ENCODE results near the gene HOXB13. TPM values are rescaled to one million over a fixed set of nuclear protein-coding genes. Genes with fewer than 3 reads are reported as not detected.

HOXB13 gene
- 1.7 to 2.2 TPM (median 2.1 TPM) in 5 replicates for total RNA-seq (2022; extraction: Qiagen RNA extraction)

GRCh38 chr17:48728232-48729231 lies at the start of gene HOXB13:
Gene HOXB13 (minus strand): TSS chr17:48728750. CDS start chr17:48728593, 157 bp downstream.

DNA sequence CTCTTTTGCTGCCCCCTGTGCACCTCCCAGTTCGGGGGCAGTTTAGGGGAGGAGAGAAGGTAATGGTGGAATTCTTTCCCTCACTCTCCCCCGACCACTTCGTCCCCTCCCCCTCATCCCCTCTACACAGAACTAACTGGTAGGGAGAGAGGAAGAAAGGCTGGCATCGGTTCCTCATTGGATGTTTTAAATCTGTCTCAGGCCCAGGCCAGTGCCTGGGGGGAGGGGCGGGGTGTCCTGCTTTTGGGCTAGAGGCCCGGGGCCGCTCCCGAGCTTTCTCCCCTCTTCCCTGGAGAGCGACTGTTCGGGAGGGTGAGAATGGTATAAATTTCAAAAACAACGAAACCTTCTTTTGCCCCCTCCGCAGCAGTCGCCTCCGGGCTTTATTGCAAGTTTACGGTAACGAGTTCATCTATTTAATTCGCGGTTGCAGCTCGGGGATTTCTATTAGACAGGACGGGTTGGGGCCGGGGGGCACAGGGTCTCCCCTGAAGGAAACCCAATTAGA lies 5.6 kb downstream of the HOXB13 start, which contains the start of gene PRAC2:
PRAC2 (plus strand) TSS at position 271 of the 508 bp plus-strand sequence. CDS start 1,226 bp downstream, outside the sequence.

DNA sequence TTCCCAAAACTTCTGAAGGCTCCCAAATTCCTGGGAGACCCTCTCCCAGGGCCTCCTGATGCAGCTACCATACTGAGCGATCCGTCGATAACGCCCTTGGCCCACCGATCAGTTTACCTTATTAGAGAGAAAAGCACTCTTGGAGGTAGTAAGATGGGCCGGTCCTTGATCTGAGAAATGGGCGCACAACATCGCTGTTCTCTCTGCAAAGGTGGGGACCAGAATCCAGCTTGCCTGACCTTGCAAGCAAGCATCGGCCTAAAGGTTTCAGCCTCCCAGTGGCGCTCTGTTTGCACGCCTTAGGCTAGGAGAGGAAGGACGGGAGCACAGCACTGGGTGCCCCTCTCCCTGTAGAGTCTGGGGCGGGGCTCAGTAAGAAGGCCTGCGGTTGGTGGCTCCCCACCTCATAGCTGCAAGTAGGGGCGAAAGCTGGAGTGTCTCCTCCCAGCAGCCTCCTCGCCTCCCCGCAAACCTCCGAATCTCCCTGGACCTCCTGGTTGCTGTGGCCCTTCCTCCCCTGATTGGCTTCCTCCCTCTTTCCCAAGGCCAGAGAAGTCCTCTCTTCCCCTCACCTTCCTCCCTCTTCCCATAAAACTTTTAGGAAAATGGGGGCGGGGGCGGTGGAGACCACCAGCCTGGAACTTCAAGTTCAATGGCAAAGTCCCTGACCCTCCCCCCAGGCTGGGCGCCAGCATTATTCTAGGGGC lies 6.2 kb downstream of the HOXB13 start, which contains the start of gene PRAC1:
PRAC1 (minus strand) TSS at position 318 of the 707 bp plus-strand sequence; CDS start at position 192, 126 bp downstream.

Other genes with a start within 250 kb of the HOXB13 start
- not detected in 5 replicates for gene HOXB1, start 197.7 kb downstream of the HOXB13 start, total RNA-seq (2022; extraction: Qiagen RNA extraction)
- 0.30 to 0.72 TPM (median 0.61 TPM) in 5 replicates for gene HOXB2, start 183.6 kb downstream of the HOXB13 start, total RNA-seq (2022; extraction: Qiagen RNA extraction)
- 0.09 to 0.16 TPM (median 0.13 TPM) in 5 replicates for gene HOXB4, start 150.4 kb downstream of the HOXB13 start, total RNA-seq (2022; extraction: Qiagen RNA extraction)
- gene HOXB3, start 138.5 kb downstream of the HOXB13 start, total RNA-seq (2022; extraction: Qiagen RNA extraction) = 3.1 to 5.3 TPM (median 5.0 TPM) in 5 replicates
- 1.5 to 2.3 TPM (median 1.9 TPM) in 5 replicates for gene HOXB5, start 135.0 kb downstream of the HOXB13 start, total RNA-seq (2022; extraction: Qiagen RNA extraction)
- gene HOXB6, start 123.8 kb downstream of the HOXB13 start, total RNA-seq (2022; extraction: Qiagen RNA extraction) = 3.1 to 5.7 TPM (median 4.1 TPM) in 5 replicates
- 28.6 to 32.1 TPM (median 31.4 TPM) in 5 replicates for gene HOXB7, start 117.7 kb downstream of the HOXB13 start, total RNA-seq (2022; extraction: Qiagen RNA extraction)
- 5.8 to 7.1 TPM (median 6.7 TPM) in 5 replicates for gene HOXB8, start 113.5 kb downstream of the HOXB13 start, total RNA-seq (2022; extraction: Qiagen RNA extraction)
- gene HOXB9, start 102.4 kb downstream of the HOXB13 start, total RNA-seq (2022; extraction: Qiagen RNA extraction) = 6.6 to 7.3 TPM (median 6.9 TPM) in 5 replicates
- not detected in 5 replicates for gene PRAC1, start 6.2 kb downstream of the HOXB13 start, total RNA-seq (2022; extraction: Qiagen RNA extraction)
- not detected in 5 replicates for gene PRAC2, start 5.6 kb downstream of the HOXB13 start, total RNA-seq (2022; extraction: Qiagen RNA extraction)
- 0.54 to 0.99 TPM (median 0.56 TPM) in 5 replicates for gene TTLL6, start 88.5 kb upstream of the HOXB13 start, total RNA-seq (2022; extraction: Qiagen RNA extraction)
- gene CALCOCO2, start 102.3 kb upstream of the HOXB13 start, total RNA-seq (2022; extraction: Qiagen RNA extraction) = 69.9 to 109 TPM (median 81.0 TPM) in 5 replicates
- 509 to 633 TPM (median 555 TPM) in 5 replicates for gene ATP5MC1, start 164.0 kb upstream of the HOXB13 start, total RNA-seq (2022; extraction: Qiagen RNA extraction)
- gene UBE2Z, start 179.7 kb upstream of the HOXB13 start, total RNA-seq (2022; extraction: Qiagen RNA extraction) = 116 to 145 TPM (median 123 TPM) in 5 replicates
- 274 to 333 TPM (median 310 TPM) in 5 replicates for gene SNF8, start 216.1 kb upstream of the HOXB13 start, total RNA-seq (2022; extraction: Qiagen RNA extraction)
- 2.5 to 6.1 TPM (median 4.5 TPM) in 5 replicates for gene GIP, start 239.8 kb upstream of the HOXB13 start, total RNA-seq (2022; extraction: Qiagen RNA extraction)

All from A549 treated with Hydrocortisone at 1 μM for 4 hours (cell line).